Osteoblast (primary cell): ENCODE results near the gene FBN3. TPM values are rescaled to one million over a fixed set of nuclear protein-coding genes. Genes with fewer than 3 reads are reported as not detected.
"Not testable (repeated sequence)": the region's sequence is repeated elsewhere in the genome, so short reads cannot be mapped to it uniquely, and the experiment has no call there.

ENCODE experiments used
- DNase-seq: peaks from one replicate; pipeline ENCODE4 v3.0.0; 2011; ENCODE audit warnings: low spot score, mixed read lengths; ENCODE audit not compliant: insufficient read length; ENCODE audit errors: missing footprints
- H2AFZ ChIP-seq: 2 replicates; pipeline ENCODE4 v1.6.0; 2011; ENCODE audit warnings: mild to moderate bottlenecking, low read length
- H3K27ac ChIP-seq: 2 replicates; pipeline ENCODE4 v1.5.1; 2011; ENCODE audit warnings: mild to moderate bottlenecking, low read depth, low read length, moderate library complexity
- H3K27me3 ChIP-seq: 2 replicates; pipeline ENCODE4 v1.6.0; 2012; ENCODE audit warnings: mild to moderate bottlenecking, control low read depth, inconsistent platforms, low read length, moderate library complexity; ENCODE audit not compliant: insufficient read depth
- H3K36me3 ChIP-seq: 2 replicates; pipeline ENCODE4 v1.5.1; 2011; ENCODE audit warnings: mild to moderate bottlenecking, low read length, control low read depth, moderate library complexity; ENCODE audit not compliant: insufficient read depth
- H3K4me1 ChIP-seq: 2 replicates; pipeline ENCODE4 v1.5.1; 2011; ENCODE audit warnings: mild to moderate bottlenecking, low read length, control low read depth, moderate library complexity; ENCODE audit not compliant: insufficient read depth
- H3K4me2 ChIP-seq: 2 replicates; pipeline ENCODE4 v1.6.0; 2011; ENCODE audit warnings: mild to moderate bottlenecking, low read length; ENCODE audit not compliant: insufficient read depth
- H3K4me3 ChIP-seq: fragments of 200-600 bp; sonication (generic); 3 replicates; pipeline ENCODE4 v1.5.1; 2012; ENCODE audit warnings: mild to moderate bottlenecking, low read length, inconsistent platforms; ENCODE audit not compliant: insufficient read depth
- H3K79me2 ChIP-seq: 2 replicates; pipeline ENCODE4 v1.6.0; 2012; ENCODE audit warnings: mild to moderate bottlenecking, low read length, control low read depth, inconsistent platforms; ENCODE audit not compliant: insufficient read depth
- H3K9me3 ChIP-seq: 2 replicates; pipeline ENCODE4 v1.5.1; 2011; ENCODE audit warnings: low read depth, low read length, control low read depth
- H4K20me1 ChIP-seq: 2 replicates; pipeline ENCODE4 v1.6.0; 2012; ENCODE audit warnings: mild to moderate bottlenecking, low read length, control low read depth; ENCODE audit not compliant: insufficient read depth
- total RNA-seq: library from RNA; depleted of rRNA; stranded (reverse); fragments of >200 nt; gene quantifications from 2 replicates; pipeline ENCODE4 v1.2.3, GENCODE V29; 2012
- TF ChIP-seq, protein P1 (sequence below): IDR thresholded peaks from 2 replicates; pipeline ENCODE4 v1.5.1; 2011; ENCODE audit warnings: mild to moderate bottlenecking, low read depth, low read length, moderate library complexity; ENCODE audit errors: extremely low read depth

Gene FBN3
- total RNA-seq, 1 donor: not detected

DNA sequence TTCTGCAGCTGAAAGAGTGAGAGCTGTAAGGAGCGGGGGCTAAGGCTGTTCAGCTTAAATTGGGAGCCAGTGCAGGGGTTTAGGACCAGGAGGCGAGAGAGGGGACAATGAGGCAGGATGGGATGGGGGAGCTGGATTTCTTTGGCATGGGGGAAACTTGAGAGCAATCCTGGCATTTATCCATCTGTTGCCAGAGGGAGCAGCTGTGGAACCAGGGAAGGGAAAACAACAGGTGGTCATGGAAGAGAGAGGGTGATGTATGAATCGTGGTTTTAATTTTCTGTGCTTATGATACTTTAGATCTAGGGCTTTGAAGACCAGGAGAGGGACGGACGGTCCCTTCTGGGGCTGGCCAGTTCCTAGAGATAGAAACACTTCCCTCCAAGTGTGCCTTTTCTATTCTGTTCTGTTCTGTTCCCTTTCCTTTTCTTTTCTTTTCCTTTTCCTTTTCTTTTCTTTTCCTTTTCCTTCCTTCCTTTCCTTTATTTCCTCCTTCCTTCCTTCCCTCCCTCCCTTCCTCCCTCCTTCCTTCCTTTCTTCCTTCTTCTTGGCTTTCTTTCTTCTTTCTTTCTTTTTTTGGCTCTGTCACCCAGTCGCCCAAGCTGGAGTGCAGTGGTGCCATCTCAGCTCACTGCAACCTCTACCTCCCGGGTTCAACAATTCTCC lies 112.8 kb downstream of the FBN3 start:
- no peaks in the 10 kb centered on the region for H3K36me3 ChIP-seq
- H4K20me1 ChIP-seq: no peaks in the 10 kb centered on the region
- no peak overlapping the region for H2AFZ ChIP-seq
- H3K4me1 ChIP-seq: no peaks in the 10 kb centered on the region
- H3K9me3 ChIP-seq: no peaks in the 10 kb centered on the region
- no peak overlapping the region for H3K27ac ChIP-seq
- TF ChIP-seq, protein P1, sequence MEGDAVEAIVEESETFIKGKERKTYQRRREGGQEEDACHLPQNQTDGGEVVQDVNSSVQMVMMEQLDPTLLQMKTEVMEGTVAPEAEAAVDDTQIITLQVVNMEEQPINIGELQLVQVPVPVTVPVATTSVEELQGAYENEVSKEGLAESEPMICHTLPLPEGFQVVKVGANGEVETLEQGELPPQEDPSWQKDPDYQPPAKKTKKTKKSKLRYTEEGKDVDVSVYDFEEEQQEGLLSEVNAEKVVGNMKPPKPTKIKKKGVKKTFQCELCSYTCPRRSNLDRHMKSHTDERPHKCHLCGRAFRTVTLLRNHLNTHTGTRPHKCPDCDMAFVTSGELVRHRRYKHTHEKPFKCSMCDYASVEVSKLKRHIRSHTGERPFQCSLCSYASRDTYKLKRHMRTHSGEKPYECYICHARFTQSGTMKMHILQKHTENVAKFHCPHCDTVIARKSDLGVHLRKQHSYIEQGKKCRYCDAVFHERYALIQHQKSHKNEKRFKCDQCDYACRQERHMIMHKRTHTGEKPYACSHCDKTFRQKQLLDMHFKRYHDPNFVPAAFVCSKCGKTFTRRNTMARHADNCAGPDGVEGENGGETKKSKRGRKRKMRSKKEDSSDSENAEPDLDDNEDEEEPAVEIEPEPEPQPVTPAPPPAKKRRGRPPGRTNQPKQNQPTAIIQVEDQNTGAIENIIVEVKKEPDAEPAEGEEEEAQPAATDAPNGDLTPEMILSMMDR: no peak
- DNase-seq: no peak
- no peak overlapping the region for H3K4me3 ChIP-seq
- H3K27me3 ChIP-seq: peaks cover 3% of the 10 kb centered on the region
- no peak overlapping the region for H3K4me2 ChIP-seq
- no peaks in the 10 kb centered on the region for H3K79me2 ChIP-seq

DNA sequence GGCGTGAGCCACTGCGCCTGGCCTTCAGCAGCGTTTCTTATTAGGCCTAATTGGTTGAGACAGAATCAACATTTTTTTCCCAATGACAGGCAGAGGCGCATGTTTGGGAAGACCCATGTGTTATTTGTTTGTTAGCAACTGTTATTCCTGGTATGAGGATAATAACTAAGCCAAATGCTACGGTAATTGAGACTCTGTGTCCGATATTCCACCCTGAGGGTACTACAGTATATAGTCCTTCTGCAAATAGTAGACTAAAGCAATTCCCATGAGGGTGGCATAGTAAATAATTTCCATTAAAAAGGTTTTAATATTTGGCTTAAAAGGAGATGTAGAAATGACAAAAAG lies 115.2 kb downstream of the FBN3 start:
- Histone ChIP-seq H3K36me3 (no peaks in the 10 kb centered on the region), H3K27me3 (peaks cover 3% of the 10 kb centered on the region), H3K4me2 (no peak overlapping the region), H3K27ac (no peak overlapping the region), H2AFZ (no peak overlapping the region), H3K79me2 (no peaks in the 10 kb centered on the region), H3K4me1 (peaks cover 1% of the 10 kb centered on the region), H3K4me3 (no peak overlapping the region), H3K9me3 (no peaks in the 10 kb centered on the region), H4K20me1 (no peaks in the 10 kb centered on the region)
- TF ChIP-seq, protein P1: no peak
- no peak for DNase-seq

DNA sequence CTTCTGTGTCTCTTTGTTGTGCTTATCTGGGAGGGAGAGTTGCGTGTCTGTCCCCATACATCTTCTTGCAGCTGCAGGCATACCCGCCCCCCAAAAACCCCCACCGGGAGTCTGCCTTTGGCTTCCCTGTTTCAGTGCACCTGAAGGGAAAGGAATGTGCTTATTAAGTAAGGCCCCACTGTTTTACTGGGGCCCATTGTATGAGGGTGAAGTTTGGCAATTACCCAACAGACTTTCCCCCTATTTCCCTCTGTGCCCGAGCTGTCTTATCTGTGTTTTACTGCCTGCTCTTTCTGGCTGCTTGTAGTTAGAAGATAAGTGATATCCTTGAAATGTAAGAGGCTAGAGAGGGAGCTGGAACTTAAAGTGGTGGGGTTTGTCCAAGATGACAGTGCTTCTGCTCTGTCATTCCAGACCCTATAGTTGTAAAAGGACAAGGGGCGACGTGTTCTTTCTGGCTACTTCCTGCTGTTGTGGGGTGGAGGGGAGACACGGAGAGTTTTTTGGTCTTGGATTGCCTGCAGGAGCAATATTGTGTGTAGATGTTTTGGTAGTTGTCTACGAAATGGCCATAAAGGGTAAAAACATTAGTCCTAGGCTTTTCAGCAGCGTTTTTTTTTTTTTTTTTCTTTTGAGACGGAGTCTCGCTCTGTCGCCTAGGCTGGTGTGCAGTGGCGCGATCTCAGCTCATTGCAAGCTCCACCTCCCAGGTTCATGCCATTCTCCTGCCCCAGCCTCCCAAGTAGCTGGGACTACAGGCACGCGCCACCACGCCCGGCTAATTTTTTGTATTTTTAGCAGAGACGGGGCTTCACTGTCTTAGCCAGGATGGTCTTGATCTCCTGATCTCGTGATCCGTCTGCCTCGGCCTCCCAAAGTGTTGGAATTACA lies 115.9 kb downstream of the FBN3 start:
- H3K36me3 ChIP-seq, DNase-seq, H3K9me3 ChIP-seq, H3K4me1 ChIP-seq, H3K79me2 ChIP-seq, H3K4me2 ChIP-seq, H3K4me3 ChIP-seq, H2AFZ ChIP-seq, H4K20me1 ChIP-seq, H3K27ac ChIP-seq, H3K27me3 ChIP-seq: not testable (repeated sequence)

DNA sequence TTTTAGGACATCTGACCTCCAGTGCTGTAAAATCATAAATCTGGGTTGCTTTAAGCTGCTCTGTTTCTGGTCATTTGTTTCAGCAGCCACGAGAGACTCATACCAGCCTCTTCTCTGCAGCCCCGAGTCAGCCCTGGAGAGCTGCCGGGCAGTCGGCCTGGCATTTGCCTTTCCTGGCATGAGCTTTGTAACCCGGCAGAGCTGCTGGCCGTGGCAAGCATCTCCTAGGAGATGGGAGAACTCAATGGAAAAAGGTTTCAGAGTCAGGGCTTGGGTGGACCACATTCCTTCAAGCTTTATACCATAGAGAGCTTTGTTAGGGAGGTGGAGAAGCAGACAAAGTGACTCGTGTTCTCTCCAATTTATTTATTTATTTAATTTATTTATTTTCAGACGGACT lies 118.4 kb downstream of the FBN3 start:
- no peaks in the 10 kb centered on the region for H4K20me1 ChIP-seq
- H3K4me2 ChIP-seq: no peak overlapping the region
- peaks cover 6% of the 10 kb centered on the region for H3K4me1 ChIP-seq
- TF ChIP-seq, protein P1: no peak
- H3K4me3 ChIP-seq: no peak overlapping the region
- no peak overlapping the region for H2AFZ ChIP-seq
- no peaks in the 10 kb centered on the region for H3K36me3 ChIP-seq
- peak; percentile 86 for DNase-seq
- no peak overlapping the region for H3K27ac ChIP-seq
- no peaks in the 10 kb centered on the region for H3K9me3 ChIP-seq
- no peaks in the 10 kb centered on the region for H3K79me2 ChIP-seq
- no peaks in the 10 kb centered on the region for H3K27me3 ChIP-seq
